DND-41 (cell line): ENCODE results near the gene EFCAB11.

Experiments
- ATAC-seq: fragments of 200-7000 bp; cut with Tn5 transposase; 3 replicates; pipeline ENCODE4 v1.9.1; 2021; ENCODE audit warnings: low read depth; ENCODE audit not compliant: insufficient read depth
- DNase-seq: peaks from one replicate; pipeline ENCODE4 v3.0.0-alpha.2; 2020
- H2AFZ ChIP-seq: 2 replicates; pipeline ENCODE4 v1.6.0; 2012; ENCODE audit warnings: low read depth, low read length
- H3K27ac ChIP-seq: 2 replicates; pipeline ENCODE4 v1.5.1; 2012; ENCODE audit warnings: low read length, inconsistent platforms
- H3K27me3 ChIP-seq: fragments of 200-600 bp; sonication (generic); 2 replicates; pipeline ENCODE4 v1.6.0; 2012; ENCODE audit warnings: low read length, mild to moderate bottlenecking, inconsistent platforms; ENCODE audit not compliant: insufficient read depth, poor library complexity
- H3K36me3 ChIP-seq: 2 replicates; pipeline ENCODE4 v1.5.1; 2012; ENCODE audit warnings: low read length, inconsistent platforms; ENCODE audit not compliant: insufficient read depth
- H3K4me1 ChIP-seq: 2 replicates; pipeline ENCODE4 v1.5.1; 2012; ENCODE audit warnings: mild to moderate bottlenecking, low read length; ENCODE audit not compliant: insufficient read depth
- H3K4me2 ChIP-seq: 2 replicates; pipeline ENCODE4 v1.6.0; 2012; ENCODE audit warnings: mild to moderate bottlenecking, moderate library complexity, low read length, inconsistent platforms; ENCODE audit not compliant: insufficient read depth
- H3K4me3 ChIP-seq, 2 experiments: fragments of 200-600 bp in 1 of 2; shearing (Covaris generic) in 1 of 2; 2 replicates each; pipeline ENCODE4 v1.5.1; 2012 to 2016; ENCODE audit warnings: inconsistent platforms in 2 of 2, low read length in 2 of 2, mild to moderate bottlenecking in 2 of 2, low read depth in 1 of 2, moderate library complexity in 1 of 2
- H3K79me2 ChIP-seq: 2 replicates; pipeline ENCODE4 v1.6.0; 2012; ENCODE audit warnings: low read length, inconsistent platforms; ENCODE audit not compliant: insufficient read depth
- H3K9ac ChIP-seq: 2 replicates; pipeline ENCODE4 v1.6.0; 2012; ENCODE audit warnings: low read depth, mild to moderate bottlenecking, inconsistent platforms, low read length, moderate library complexity
- H3K9me3 ChIP-seq: 2 replicates; pipeline ENCODE4 v1.5.1; 2012; ENCODE audit warnings: low read length, moderate library complexity, mild to moderate bottlenecking, inconsistent platforms; ENCODE audit not compliant: insufficient read depth, severe bottlenecking
- H4K20me1 ChIP-seq: 2 replicates; pipeline ENCODE4 v1.6.0; 2012; ENCODE audit warnings: low read length; ENCODE audit not compliant: insufficient read depth
- CTCF ChIP-seq: IDR thresholded peaks from 2 replicates; pipeline ENCODE4 v1.5.1; 2012; ENCODE audit warnings: borderline replicate concordance, low read length, moderate library complexity, mild to moderate bottlenecking; ENCODE audit not compliant: poor library complexity, severe bottlenecking; ENCODE audit errors: extremely low read depth
- EZH2 ChIP-seq: IDR thresholded peaks from 3 replicates; pipeline ENCODE4 v1.6.1; 2012; ENCODE audit warnings: borderline replicate concordance, low read depth, mild to moderate bottlenecking, moderate library complexity, low read length, inconsistent platforms; ENCODE audit not compliant: severe bottlenecking

Gene EFCAB11

GRCh38 chr14:89797148-89797547, 157.4 kb downstream of the EFCAB11 start:
- no peaks in the 10 kb centered on the region for H3K36me3 ChIP-seq
- H3K9me3 ChIP-seq = no peaks in the 10 kb centered on the region
- no peak overlapping the region for H3K4me3 ChIP-seq
- H4K20me1 ChIP-seq = no peaks in the 10 kb centered on the region
- no peak for DNase-seq
- no peak overlapping the region for H3K27ac ChIP-seq
- no peak overlapping the region for H2AFZ ChIP-seq
- no peak for ATAC-seq
- H3K27me3 ChIP-seq = no peaks in the 10 kb centered on the region
- H3K4me2 ChIP-seq = no peak overlapping the region
- TF ChIP-seq CTCF = no peak
- no peak for TF ChIP-seq EZH2
- H3K79me2 ChIP-seq = no peaks in the 10 kb centered on the region
- H3K4me1 ChIP-seq = no peaks in the 10 kb centered on the region
- no peak overlapping the region for H3K9ac ChIP-seq

GRCh38 chr14:89794096-89794495, 160.4 kb downstream of the EFCAB11 start:
- Histone ChIP-seq H3K9me3 (no peaks in the 10 kb centered on the region), H3K27ac (no peak overlapping the region), H3K79me2 (no peaks in the 10 kb centered on the region), H3K27me3 (no peaks in the 10 kb centered on the region), H4K20me1 (no peaks in the 10 kb centered on the region), H3K9ac (no peak overlapping the region), H3K36me3 (no peaks in the 10 kb centered on the region), H3K4me1 (no peaks in the 10 kb centered on the region), H3K4me3 (no peak overlapping the region), H3K4me2 (no peak overlapping the region), H2AFZ (no peak overlapping the region)
- no peak for ATAC-seq
- TF ChIP-seq EZH2 = no peak
- TF ChIP-seq CTCF = no peak
- no peak for DNase-seq

GRCh38 chr14:89793367-89793716, 161.2 kb downstream of the EFCAB11 start:
- H3K9me3 ChIP-seq = no peaks in the 10 kb centered on the region
- H3K27me3 ChIP-seq = no peaks in the 10 kb centered on the region
- no peak overlapping the region for H3K9ac ChIP-seq
- no peak overlapping the region for H2AFZ ChIP-seq
- no peak for ATAC-seq
- H3K4me3 ChIP-seq = no peak overlapping the region
- no peaks in the 10 kb centered on the region for H3K79me2 ChIP-seq
- TF ChIP-seq CTCF (no peak), EZH2 (no peak)
- no peaks in the 10 kb centered on the region for H3K4me1 ChIP-seq
- H3K4me2 ChIP-seq = no peak overlapping the region
- H3K27ac ChIP-seq = no peak overlapping the region
- no peaks in the 10 kb centered on the region for H4K20me1 ChIP-seq
- DNase-seq = no peak
- no peaks in the 10 kb centered on the region for H3K36me3 ChIP-seq

GRCh38 chr14:89792489-89793366, 161.8 kb downstream of the EFCAB11 start:
- H3K27ac ChIP-seq = no peak overlapping the region
- no peak for ATAC-seq
- H3K9me3 ChIP-seq = no peaks in the 10 kb centered on the region
- H3K4me1 ChIP-seq = no peaks in the 10 kb centered on the region
- no peaks in the 10 kb centered on the region for H3K36me3 ChIP-seq
- DNase-seq = no peak
- no peak overlapping the region for H2AFZ ChIP-seq
- H3K4me3 ChIP-seq = no peak overlapping the region
- H3K79me2 ChIP-seq = no peaks in the 10 kb centered on the region
- no peak overlapping the region for H3K4me2 ChIP-seq
- no peaks in the 10 kb centered on the region for H4K20me1 ChIP-seq
- no peak overlapping the region for H3K9ac ChIP-seq
- no peak for TF ChIP-seq CTCF
- TF ChIP-seq EZH2 = no peak
- no peaks in the 10 kb centered on the region for H3K27me3 ChIP-seq
